GM15510 (cell line): ENCODE data around the gene MORC1.

Source experiments
- POLR2A ChIP-seq: IDR thresholded peaks from 3 replicates; pipeline ENCODE4 v1.6.1; 2011; ENCODE audit warnings: borderline replicate concordance; ENCODE audit not compliant: insufficient read length; ENCODE audit errors: extremely low read depth

Gene MORC1

DNA sequence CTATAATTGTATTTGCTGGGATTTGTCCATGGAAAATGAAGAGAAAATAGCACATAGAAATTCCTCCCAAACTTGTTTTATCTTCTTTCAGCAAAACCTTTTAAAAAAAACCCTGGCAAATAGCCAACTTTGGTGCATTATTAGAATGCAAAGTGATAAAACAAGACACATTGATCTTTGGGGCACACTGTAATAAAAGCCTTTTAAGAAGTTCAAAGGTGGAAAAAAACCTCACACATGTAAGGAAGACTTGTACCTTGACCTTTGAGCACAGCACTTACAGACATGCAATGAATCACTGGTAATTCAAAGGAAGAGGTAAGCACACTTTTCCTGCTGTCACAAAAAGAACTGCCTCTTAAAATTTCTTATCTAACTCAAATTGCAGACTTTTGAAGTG lies 8.0 kb upstream of the MORC1 start:
- no peak for TF ChIP-seq POLR2A

DNA sequence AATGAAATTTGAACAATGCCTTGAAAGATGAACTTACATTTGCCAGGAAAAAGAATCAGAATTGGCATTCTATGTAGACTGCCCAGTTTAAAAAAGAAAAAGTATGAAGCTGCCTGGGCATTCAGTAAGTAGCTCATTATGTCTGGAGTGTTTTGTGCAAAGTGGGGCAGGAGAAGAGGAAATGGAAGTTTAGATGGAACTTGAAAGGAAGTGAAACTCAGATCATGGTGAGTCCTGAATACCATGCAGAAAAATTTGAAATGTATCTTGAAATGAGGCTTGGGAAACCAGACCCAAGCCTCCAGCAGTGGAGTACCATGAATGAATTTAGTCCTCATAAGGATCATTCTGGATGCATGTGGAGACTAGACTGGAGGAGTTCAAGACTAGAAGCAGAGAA lies 4.8 kb upstream of the MORC1 start:
- no peak for TF ChIP-seq POLR2A

DNA sequence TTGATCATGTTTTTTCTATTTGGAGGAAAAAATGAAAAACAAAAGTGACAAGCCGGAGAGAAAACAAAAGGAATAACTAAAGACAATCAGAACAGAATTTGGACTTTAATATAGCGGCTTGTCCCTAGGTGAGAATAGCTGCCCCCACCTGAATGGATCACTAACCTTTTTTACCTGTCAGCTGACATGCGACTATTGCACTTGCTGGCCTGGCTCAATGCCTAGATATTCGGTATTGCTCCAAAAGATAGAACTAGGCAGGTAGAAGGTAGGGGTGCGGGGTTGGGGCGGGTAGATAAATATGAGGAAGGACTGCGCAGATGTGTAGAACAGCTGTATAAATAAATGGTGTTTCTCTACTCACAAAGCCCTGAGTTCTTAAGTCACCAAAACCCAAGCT lies 650 bp upstream of the MORC1 start:
- no peak for TF ChIP-seq POLR2A

DNA sequence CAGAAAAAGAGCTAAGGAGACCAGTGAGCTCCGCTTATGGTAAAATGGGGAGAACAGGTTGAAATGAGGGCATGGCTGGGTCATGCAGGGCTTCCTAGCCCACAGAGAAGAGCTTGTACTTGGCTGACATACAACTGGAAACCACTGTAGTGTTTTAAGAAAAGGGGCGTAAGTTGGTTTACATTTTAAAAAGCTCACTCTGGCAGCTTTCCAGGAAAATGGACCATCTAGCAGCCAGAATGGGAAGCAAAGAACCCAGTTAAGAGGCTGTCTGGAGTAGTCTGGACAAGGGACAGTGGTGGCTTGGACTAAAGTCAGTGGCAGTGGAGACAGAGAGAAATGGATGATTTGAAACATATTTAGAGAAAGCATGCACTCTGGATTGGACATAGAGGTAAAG lies 1.9 kb downstream of the MORC1 start:
- no peak for TF ChIP-seq POLR2A

DNA sequence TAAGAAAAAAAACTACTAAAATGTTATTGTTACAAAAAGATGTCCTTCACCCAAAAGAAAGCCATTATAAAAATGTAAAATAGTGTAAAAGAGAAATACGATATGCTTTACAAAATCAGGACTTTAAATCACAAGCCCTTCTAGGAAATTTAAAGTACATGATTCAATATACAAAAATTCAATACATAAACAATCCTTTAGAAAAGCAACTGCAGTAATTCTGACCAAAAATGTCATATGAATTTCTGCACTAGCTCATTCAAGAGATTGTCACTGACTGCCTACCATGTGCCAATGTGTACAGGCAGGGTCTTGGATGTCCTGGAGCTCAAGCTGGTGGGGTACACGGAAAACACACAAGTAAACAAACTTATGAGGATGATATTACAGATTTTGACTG lies 2.5 kb downstream of the MORC1 start:
- no peak for TF ChIP-seq POLR2A

DNA sequence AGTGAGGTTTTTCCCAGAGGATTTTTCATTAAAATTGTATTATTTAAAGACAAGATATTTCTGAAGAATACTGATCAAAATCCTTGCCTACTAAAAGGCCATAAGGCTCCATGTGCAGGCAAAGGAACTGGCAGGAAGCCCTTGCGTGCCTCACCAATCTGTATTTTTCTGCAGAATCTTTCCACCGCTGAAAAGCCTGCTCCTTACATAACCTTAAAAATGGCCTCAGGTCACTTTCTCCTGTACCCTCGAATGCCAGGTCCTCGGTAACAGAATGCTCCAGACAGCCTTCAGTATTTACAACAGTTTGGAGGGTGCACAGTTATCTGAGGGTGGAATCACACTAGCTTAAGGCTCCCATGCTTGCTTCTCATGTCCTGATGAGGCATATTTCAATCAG lies 3.2 kb downstream of the MORC1 start:
- no peak for TF ChIP-seq POLR2A

DNA sequence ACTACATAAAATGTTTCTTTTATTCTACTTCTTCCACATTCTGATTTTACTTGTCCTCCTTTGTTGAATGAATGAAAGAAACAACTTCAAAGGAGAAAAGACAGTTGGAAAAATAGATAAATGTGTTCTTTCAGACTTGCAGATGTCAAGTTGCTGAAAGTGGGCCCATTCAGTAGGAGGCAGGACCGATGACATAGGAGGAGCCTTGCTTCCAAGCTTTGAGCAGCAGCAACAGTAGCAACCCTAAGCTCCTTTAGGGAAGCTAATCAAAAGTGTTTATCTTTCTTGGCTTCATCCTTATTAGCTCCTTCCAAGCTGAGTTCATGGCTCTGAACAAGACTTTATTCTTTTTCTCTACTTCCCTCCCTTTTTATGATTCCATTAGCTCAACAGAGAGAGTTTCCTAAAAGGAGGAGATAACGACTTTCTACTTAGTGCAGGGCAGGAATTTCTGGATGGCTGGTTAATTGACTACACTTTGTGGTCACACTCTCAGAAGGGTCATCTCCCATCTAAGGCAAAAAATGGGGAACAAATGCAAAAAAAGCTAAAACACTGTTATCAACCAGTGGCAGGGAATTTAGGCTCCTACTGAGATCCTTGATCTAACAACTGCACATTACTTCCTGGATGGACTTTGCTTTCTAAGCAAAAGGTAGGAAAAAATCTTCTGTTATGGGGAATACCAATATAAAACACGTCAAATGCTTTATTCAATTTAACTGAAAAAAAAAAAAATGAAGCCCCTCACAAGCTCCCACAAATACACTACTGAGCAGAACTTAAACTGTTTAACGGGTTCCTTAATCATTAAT lies 4.8 kb downstream of the MORC1 start:
- no peak for TF ChIP-seq POLR2A

DNA sequence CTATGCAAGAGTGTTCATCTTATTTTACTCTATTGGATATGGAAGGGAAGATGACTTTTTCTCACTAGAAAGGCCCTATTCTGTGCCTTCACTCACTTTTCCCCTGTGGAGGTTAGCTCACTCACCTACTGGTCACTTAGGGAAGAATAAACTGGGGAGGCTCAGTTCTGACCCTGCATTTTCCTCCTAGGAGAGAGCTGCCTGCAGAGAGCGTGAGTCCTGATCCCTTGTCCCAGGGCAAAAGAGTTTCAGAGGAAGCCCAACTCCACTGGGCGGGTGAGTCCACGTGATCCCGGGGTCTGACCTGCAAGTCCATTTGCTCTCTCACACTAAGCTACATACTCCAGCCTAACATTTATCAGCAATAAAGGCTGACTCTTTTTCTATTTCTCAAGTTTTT lies 8.4 kb downstream of the MORC1 start:
- no peak for TF ChIP-seq POLR2A

DNA sequence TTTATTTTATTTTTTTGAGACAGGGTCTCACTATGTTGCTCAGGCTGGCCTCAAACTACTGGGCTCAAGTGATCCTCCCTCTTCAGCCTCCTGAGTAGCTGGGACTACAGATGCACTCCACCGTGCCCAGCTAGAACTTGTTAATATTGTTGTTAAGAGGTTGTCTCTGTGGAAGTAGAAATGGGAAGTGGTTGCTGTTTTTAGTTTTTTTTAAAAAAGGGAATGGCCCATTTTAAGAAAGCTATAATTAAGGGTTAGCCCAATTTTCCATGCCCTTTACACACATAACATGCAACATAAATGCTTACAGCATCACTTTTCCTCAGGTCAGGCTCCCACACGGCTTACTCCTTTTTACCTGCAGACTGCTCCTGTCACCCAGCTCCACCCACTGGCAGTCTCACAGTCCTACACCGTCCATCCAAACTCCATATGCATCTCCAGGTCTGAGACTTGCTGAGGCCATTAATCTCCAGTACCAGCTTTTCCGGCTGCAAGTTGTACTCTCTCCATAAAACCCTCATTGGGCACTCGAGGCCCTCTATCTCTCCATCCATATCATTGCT lies 19.8 kb downstream of the MORC1 start:
- no peak for TF ChIP-seq POLR2A

DNA sequence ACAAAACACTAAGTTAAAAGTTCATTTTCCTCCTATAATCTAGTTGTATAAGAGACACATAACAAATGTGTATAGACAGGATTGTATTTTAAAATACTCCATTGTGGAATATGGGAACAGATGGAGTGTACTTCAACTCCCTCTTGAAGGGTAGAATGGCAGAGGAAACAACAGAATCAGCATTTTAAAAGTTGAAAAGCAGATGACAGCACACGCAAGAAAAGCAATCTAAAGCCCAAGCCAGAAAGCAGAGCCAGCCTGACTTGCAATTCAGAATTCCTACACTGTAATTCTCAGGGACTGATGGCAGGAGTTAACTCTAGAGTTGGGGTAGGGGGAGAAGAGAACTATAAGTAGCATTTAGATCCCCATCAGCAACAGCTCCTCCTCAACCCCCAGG lies 22.8 kb downstream of the MORC1 start:
- TF ChIP-seq POLR2A, result no peak

DNA sequence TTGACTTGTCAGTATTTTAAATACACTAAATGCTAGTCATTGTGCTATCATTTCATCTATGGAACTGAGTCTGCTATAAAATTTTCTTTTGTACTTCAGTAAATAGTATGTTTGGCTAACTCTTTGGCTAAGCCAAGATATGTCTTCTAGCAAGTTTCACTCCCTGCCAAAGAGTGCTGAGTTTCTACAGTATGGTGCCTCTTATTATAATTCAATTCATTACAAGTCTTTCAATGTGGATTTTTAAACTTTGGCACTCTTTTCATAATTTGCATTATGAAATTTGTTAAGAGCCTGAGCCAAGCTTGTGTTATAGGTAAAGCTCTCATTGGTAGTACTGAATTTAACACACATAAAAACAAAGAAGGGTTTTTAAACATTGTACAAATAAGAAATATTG lies 24.4 kb downstream of the MORC1 start:
- TF ChIP-seq POLR2A, result no peak

DNA sequence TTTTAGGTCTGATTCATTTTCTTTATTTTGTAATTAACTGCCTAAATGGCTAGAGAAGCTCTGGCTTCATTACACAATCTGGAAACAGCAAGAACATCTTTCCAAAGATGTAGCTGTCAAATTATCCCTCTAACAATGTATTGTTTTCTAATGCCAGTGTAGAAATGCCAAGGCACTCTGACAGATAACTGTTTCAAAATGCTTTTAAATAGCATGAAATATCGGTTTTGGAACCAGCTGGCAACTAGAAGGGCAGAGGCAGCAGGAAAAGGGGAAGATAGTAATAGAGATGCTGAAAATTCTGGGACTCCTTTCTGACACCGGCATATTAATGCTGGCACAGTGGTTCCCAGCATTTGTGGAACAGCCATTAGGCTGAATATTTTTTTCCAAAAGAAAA lies 26.1 kb downstream of the MORC1 start:
- TF ChIP-seq POLR2A, result no peak

DNA sequence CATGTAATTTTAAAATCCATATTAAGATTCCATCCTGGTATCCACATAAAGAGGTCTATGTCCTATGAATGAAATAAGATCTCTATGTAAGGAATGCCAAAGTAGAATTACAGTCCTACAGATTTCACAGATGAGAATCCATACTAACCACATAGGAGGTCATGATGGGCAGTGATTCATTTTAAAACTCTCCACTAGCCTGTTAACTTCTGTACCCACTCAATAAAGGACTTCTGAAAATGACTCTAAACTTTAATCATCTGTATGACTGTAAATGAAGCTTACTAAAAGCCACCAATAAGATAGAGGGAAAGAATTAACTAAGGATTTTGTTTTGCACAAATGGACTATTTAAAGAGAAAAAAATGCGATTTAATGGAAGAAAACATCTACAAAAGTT lies 28.7 kb downstream of the MORC1 start:
- no peak for TF ChIP-seq POLR2A

DNA sequence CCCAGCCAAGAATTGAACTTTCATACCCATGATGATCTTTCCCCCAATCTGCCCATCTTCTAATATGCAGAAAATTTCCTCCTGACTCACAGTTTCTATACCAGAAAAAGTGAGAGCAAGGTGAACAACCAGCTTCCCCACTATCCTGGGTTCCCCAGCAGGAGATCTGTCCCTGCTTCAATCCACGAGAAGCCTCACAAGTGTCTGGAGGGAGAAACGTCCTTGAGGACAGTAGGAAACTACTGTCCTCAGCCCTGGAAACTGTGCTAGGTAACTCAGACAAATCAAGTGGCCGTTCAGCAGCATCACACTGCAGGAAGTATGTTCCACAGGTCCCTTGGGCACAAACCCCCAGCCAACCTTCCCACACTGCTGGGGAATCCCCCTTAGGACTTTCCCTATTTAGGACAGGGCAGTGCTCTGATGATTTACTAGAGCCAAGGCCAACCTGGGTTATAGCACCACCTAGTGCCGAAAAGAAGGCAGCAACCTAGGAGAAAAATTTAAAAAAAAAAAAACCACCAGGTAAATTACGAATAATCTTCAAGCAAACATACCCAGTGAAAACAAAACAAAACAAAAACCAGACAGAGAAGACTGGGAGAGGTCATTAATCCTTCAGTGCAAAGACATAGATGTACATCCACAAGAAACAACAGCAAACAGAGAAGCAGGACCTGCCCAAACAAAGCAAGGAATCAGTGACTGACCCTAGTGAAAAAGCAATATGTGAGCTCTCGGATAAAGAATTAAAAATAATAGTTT lies 36.0 kb downstream of the MORC1 start:
- TF ChIP-seq POLR2A, result no peak

DNA sequence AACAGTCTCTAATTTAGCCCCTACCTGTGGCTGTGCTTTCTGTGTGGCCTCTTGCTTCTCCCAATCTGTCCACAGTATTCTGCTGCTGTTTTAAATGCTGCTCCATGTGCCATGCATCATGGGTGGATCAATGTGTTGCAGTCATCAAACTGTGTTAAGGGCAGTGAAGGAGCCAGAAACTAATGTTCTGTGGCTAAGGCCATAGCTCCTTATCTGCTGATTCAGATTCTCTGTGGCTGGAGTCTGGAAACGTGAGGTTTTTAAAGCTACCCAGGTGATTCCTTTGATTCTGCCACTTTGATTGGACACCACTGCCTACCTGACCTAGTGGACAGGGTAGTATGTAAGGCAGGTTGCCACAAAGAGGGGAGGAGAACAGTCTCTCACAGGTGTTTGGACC lies 44.8 kb downstream of the MORC1 start:
- TF ChIP-seq POLR2A, result no peak

DNA sequence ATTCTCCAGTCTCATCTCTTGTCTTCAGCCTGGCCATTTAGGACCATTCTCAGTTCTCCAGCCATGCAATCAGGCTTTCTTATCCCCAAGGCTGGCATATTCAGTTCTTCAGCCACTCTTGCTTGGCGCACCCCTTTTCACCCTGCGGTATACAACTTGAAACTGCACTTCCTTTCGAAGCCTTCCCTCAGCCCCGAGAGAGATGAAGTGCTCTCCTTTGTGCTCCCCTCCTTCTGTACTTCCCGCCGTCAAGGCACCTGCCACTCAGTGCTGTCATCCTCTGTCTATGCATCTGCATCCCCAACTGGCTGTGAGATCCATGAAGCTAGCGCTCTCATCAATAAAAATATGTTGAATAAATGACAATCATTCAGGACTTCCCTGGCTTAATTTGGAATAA lies 45.7 kb downstream of the MORC1 start:
- no peak for TF ChIP-seq POLR2A

DNA sequence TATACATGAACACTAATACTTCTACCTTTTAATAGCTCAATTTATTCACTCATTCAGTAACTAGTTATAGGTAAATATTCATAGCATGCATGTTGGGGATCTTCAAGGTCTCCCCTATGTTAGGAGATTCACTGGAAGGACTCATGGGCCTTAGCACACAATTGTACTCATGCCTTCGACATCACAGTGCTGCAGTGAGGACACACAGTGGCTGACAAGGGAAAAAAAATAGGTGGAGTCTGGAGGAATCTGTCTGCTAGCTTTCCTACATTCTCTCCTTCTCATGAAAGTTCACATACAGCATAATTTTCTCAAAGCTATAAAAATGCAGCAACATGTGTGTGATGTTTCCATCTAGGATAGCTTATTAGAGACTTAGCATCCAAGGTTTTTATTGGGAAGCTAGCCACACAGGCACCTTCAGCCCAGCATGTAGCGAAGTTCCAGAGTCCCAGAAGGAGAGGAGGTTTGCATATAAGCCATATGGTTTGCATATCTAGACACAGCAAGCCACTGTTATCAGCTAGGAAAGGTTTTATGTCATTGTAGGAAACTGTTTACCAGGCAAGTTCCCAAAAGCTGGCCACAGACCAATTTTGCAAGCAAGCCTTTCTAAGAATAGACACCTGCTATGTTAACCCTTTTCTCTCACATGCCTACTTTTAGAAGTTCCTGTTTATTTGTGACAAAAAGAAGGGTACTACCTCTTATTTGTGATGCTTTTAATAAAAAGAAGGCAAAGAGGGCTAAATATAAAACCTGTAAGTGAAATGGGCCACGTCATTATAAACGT lies 46.4 kb downstream of the MORC1 start:
- no peak for TF ChIP-seq POLR2A
